Transverse colon (tissue), 4 donors: Measurements from ENCODE around the gene DACT3. TPM values are rescaled to one million over a fixed set of nuclear protein-coding genes. Genes with fewer than 3 reads are reported as not detected.

ENCODE experiments used
- DNase-seq: peaks from one replicate; pipeline ENCODE4 v3.0.0-alpha.2; 2019
- H3K27ac ChIP-seq, 4 donors: fragments of 200-600 bp; sonication (generic); 2 replicates each; pipeline ENCODE4 v1.5.1; 2016 to 2018; ENCODE audit warnings: inconsistent platforms in 4 of 4
- H3K27me3 ChIP-seq: fragments of 200-600 bp; sonication (generic); 2 replicates; pipeline ENCODE4 v1.5.1; 2017; ENCODE audit warnings: inconsistent platforms
- H3K36me3 ChIP-seq, 4 donors: fragments of 200-600 bp; sonication (generic); 2 replicates each; pipeline ENCODE4 v1.5.1; 2017 to 2019; ENCODE audit warnings: inconsistent platforms in 4 of 4
- H3K4me1 ChIP-seq, 4 donors: fragments of 200-600 bp; sonication (generic); 2 replicates each; pipeline ENCODE4 v1.5.1; 2017 to 2020; ENCODE audit warnings: inconsistent platforms in 4 of 4
- H3K4me3 ChIP-seq, 4 donors: fragments of 200-600 bp; sonication (generic); 1 replicate in 1 of 4; 2 replicates in 3 of 4; pipeline versions ENCODE4 v1.5.1 to v1.6.1; 2017 to 2019; ENCODE audit warnings: inconsistent platforms in 4 of 4
- H3K9me3 ChIP-seq, 2 donors: fragments of 200-600 bp; sonication (generic); 2 replicates each; pipeline ENCODE4 v1.5.1; 2017 to 2019; ENCODE audit warnings: inconsistent platforms in 2 of 2
- EP300 ChIP-seq: sonication (generic); formaldehyde crosslinking; IDR thresholded peaks from one replicate; pipeline ENCODE4 v1.6.1; 2017; ENCODE audit warnings: antibody characterized with exemption, low read depth
- POLR2A ChIP-seq: fragments of 450-650 bp; IDR thresholded peaks from one replicate; pipeline ENCODE4 v1.6.1; 2016; ENCODE audit warnings: antibody characterized with exemption, mild to moderate bottlenecking, moderate library complexity
- POLR2AphosphoS5 ChIP-seq, 3 donors: sonication (generic); formaldehyde crosslinking; IDR thresholded peaks; one replicate each; pipeline ENCODE4 v1.6.1; 2016; ENCODE audit warnings: antibody characterized with exemption in 3 of 3
- WGBS, 2 donors: methylation state at CpG; one replicate each; pipeline ENCODE4 v1.1.5; 2018; ENCODE audit warnings: low coverage in 1 of 2; 5-methylcytosine and 5-hydroxymethylcytosine counted together
- in situ Hi-C, 4 donors: fragments of 200-750 bp; cut with MboI; loops; one replicate each; pipeline versions ENCODE4 v1.15.0 to v1.15.1; 2017; ENCODE audit warnings: low sequenced_read_pairs in 3 of 4, low pct_ligation_motif_present in 1 of 4, low pct_unique_long_range_greater_than_20kb in 1 of 4
- intact Hi-C: fragments of 100-400 bp; cut with DNase I; formaldehyde crosslinking; loops from one replicate; pipeline ENCODE4 v1.15.1; 2023; ENCODE audit warnings: low total_unique reads
- total RNA-seq, 4 donors: library from RNA; depleted of rRNA; stranded (reverse); fragments of >200 nt; gene quantifications; one replicate each; pipeline ENCODE4 v1.1.0, GENCODE V29; 2016
- TF ChIP-seq, protein P1 (sequence below), 5 experiments: fragments of 200-600 bp in 3 of 5; fragments of 450-650 bp in 2 of 5; sonication (generic) in 3 of 5; IDR thresholded peaks; 1 replicate in 2 of 5; 2 replicates in 3 of 5; pipeline ENCODE4 v1.5.1; 2016 to 2017; ENCODE audit warnings: antibody characterized with exemption in 5 of 5, inconsistent platforms in 3 of 5, mild to moderate bottlenecking in 2 of 5, moderate library complexity in 1 of 5

DACT3 gene
- total RNA-seq, 4 donors from 2014 or later: 5.3 to 27.1 (median 7.5) TPM

DNA sequence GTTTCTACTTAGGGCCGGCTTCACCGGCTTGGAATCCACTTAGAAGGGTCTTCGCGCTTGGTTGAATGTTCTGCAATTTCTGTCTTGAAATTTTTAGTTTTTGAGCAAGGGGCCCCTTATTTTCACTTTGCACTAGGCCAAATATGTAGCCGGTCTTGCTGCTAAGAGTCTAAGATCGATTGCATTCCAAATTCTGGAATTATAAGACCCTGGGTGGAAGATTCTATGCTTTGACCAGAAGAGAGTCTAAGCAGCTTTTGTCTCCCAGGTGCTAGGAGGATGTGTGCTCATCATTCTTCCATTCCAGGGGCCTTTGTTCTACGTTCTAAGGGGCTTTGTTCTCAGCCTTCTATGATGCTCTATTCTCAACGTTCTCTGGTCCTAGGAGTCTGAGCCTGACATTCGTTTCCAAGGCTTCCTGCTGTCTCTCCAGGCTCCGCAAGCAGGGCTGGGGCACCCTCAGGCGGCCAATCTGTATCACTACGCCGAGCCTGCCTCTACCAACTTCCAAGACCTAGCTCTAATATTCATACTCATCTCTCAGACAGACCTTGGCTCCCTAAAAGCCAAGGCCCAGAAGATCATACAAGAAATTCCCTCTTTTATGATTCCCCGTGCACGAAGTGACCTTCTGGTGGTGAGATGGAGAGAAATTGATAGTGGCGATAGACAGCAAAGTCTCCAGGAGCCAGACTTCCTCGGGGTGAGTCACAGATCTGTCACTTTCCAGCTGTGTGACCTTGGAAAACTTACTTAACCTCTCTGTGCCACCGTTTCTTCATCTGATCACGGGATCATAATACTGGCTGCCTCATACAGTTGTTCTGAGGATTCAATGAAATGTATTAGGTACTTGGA lies 982 bp upstream of the DACT3 start:
- in situ Hi-C loops: loop anchor here in 2 of 4 donors (5.0 kb wide), 2 partner anchors 45 to 50 kb away; no protein-coding TSS in a partner anchor
- Histone ChIP-seq H3K9me3 (no peaks in the 10 kb centered on the region), H3K4me1 (peaks cover 4 to 34% (median 16%) of the 10 kb centered on the region in 4 donors), H3K27ac (peak overlapping the region; percentile 83 to 89 (median 86)), H3K4me3 (peak overlapping the region in 3 of 4 donors; percentile 13 to 45 (median 30)), H3K27me3 (peaks cover 30% of the 10 kb centered on the region), H3K36me3 (no peaks in the 10 kb centered on the region)
- WGBS, 2 donors: 0 to 5% methylated on average over 4 to 19 of the region's 19 CpGs
- no peak for TF ChIP-seq EP300
- TF ChIP-seq, protein P1, sequence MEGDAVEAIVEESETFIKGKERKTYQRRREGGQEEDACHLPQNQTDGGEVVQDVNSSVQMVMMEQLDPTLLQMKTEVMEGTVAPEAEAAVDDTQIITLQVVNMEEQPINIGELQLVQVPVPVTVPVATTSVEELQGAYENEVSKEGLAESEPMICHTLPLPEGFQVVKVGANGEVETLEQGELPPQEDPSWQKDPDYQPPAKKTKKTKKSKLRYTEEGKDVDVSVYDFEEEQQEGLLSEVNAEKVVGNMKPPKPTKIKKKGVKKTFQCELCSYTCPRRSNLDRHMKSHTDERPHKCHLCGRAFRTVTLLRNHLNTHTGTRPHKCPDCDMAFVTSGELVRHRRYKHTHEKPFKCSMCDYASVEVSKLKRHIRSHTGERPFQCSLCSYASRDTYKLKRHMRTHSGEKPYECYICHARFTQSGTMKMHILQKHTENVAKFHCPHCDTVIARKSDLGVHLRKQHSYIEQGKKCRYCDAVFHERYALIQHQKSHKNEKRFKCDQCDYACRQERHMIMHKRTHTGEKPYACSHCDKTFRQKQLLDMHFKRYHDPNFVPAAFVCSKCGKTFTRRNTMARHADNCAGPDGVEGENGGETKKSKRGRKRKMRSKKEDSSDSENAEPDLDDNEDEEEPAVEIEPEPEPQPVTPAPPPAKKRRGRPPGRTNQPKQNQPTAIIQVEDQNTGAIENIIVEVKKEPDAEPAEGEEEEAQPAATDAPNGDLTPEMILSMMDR (IDR thresholded peaks at IDR 0.05): peak; percentile 82 to 95 (median 86)
- peak; percentile 86 for DNase-seq
- intact Hi-C loops: loop anchor here (2.0 to 5.0 kb wide), 2 partner anchors 47 to 60 kb away; partner anchors contain the start of gene CALM3

DNA sequence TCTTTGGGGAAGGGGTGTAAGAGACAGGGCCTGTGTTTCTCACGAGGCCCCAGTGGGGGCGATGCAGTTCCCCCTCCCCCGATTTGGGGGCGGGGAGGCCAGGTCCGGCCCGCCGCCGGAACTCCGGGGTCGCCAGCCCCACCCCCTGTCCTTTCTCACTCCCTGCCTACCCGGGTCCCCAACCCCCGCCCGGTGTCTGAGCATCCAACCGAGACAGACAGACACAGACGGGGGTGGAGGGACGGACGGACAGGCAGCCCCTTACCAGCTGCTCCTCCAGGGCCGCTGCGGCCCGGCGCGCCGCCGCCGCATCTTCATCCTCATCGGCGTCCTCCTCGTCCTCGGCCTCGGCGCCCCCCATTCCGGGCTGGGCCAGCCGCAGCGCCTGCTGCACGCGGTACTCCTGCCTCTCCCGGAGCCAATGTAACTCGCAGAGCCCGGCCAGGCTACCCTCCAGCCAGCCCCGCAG lies 397 bp downstream of the DACT3 start:
- DNase-seq: no peak
- Histone ChIP-seq H3K9me3 (no peaks in the 10 kb centered on the region), H3K36me3 (no peaks in the 10 kb centered on the region), H3K4me3 (peak overlapping the region; percentile 44 to 58 (median 56)), H3K27ac (peak overlapping the region; percentile 69 to 94 (median 82)), H3K27me3 (peaks cover 30% of the 10 kb centered on the region), H3K4me1 (peaks cover 4 to 35% (median 16%) of the 10 kb centered on the region in 4 donors)
- TF ChIP-seq, protein P1 (IDR thresholded peaks at IDR 0.05): no peak
- TF ChIP-seq POLR2A: no peak
- TF ChIP-seq POLR2AphosphoS5 (IDR thresholded peaks at IDR 0.05): no peak
- no peak for TF ChIP-seq EP300
- in situ Hi-C loops (loop anchor here in 2 of 4 donors (5.0 kb wide), 2 partner anchors 43 to 48 kb away; no protein-coding TSS in a partner anchor), intact Hi-C loops (loop anchor here (5.0 kb wide), 1 partner anchor 58 kb away; the partner anchor contains the start of gene CALM3)
- 0% methylated on average over 12 of the region's 40 CpGs; no CpG with 5 or more reads in 1 of the 2 donors for WGBS, 2 donors

DNA sequence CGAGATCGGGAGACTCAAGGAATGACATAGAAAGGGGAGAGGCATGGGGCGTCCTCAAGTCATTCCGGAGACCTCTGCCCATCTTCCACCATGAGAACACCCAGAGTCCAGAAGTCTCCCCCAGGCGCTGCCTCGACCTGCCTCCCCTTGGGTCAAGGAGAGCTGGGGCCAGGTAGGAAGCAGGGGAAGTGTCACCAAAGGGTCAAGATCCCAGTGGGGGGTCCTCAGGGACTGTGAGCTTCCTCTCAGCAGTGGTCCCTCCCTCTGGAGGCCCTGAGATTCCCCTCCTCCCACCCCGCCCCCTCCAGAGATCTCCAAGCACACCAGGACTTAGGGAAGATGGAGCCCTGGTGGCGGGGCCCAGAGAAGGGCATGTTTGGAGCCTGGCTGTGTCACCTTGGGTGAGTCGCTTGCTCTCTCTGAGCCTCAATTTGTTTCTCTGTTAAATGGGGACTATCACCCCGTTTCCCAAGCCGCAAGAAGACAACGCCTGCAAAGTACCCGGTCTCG lies 919 bp downstream of the DACT3 start:
- Histone ChIP-seq H3K27ac (peak overlapping the region; percentile 69 to 94 (median 82)), H3K36me3 (no peaks in the 10 kb centered on the region), H3K4me3 (peak overlapping the region; percentile 44 to 58 (median 56)), H3K27me3 (peaks cover 32% of the 10 kb centered on the region), H3K4me1 (peaks cover 4 to 40% (median 16%) of the 10 kb centered on the region in 4 donors), H3K9me3 (no peaks in the 10 kb centered on the region)
- no peak for DNase-seq
- TF ChIP-seq, protein P1 (IDR thresholded peaks at IDR 0.05): no peak
- TF ChIP-seq POLR2AphosphoS5 (IDR thresholded peaks at IDR 0.05): no peak
- no peak for TF ChIP-seq EP300
- TF ChIP-seq POLR2A: no peak
- intact Hi-C loops (loop anchor here (5.0 kb wide), 1 partner anchor 58 kb away; the partner anchor contains the start of gene CALM3), in situ Hi-C loops (loop anchor here in 2 of 4 donors (5.0 kb wide), 2 partner anchors 43 to 48 kb away; no protein-coding TSS in a partner anchor)
- WGBS, 2 donors: 0 to 9% methylated on average over 2 to 14 of the region's 14 CpGs
